HG03135 (cell line): Measurements from ENCODE around the gene TSNAXIP1.
"Not testable (repeated sequence)": the region's sequence is repeated elsewhere in the genome, so short reads cannot be mapped to it uniquely, and the experiment has no call there.

ENCODE experiments used
- ATAC-seq: cut with Tn5 transposase; IDR thresholded peaks from one replicate; pipeline ENCODE4 v1.9.1; 2021; ENCODE audit warnings: mild to moderate bottlenecking, moderate library complexity; ENCODE audit not compliant: unreplicated experiment

TSNAXIP1 gene

DNA sequence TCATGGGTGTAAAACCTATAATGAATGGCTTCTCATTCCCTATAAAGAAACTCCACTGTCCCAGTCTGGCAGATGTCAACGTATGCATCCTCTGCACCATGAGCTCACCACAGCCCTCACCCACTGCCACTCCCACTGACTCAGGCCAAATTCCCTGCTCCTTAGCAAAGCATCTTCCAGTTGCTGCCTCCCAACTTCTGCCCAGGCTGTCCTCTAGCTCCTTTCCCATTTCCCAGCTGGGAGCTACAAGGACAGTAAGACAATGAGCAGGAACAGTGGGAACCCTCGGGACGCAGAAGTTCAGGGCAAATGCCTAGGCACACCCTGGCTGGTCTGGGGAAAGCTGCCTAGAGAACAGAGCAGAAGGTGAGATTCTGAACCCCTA lies 26.3 kb downstream of the TSNAXIP1 start:
- ATAC-seq, result no peak

GRCh38 chr16:67833415-67834241 lies 26.9 kb downstream of the TSNAXIP1 start:
- peak; percentile 93 for ATAC-seq

DNA sequence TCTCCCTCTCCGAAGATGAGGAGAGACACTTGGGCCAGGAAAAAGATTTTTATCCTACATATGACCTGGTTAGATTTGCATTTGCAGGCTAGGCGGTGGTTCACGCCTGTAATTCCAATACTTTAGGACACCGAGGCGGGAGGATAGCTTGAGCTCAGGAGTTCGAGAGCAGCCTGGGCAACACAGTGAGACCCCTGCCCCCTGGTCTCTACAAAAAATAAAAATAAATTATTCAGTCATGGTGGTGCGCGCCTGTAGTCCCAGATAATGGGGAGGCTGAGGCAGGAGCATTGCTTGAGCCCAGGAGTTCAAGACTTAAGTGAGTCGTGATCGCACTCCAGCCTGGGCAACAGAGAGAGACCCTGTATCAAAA lies 27.5 kb downstream of the TSNAXIP1 start:
- no peak for ATAC-seq

DNA sequence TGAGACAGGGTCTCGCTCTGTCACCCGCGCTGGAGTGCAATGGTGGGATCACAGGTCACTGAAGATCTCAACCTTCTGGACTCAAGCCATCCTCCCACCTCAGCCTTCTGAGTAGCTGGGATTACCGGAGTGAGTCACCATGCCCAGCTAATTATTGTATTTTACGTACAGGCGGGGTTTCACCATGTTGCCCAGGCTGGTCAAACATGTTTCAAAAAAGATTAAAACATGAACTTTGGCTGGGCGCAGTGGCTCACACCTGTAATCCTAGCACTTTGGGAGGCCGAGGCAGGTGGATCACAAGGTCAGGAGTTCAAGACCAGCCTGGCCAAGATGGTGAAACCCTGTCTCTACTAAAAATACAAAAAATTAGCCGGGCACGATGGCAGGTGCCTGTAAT lies 30.5 kb downstream of the TSNAXIP1 start:
- not testable (repeated sequence) for ATAC-seq

DNA sequence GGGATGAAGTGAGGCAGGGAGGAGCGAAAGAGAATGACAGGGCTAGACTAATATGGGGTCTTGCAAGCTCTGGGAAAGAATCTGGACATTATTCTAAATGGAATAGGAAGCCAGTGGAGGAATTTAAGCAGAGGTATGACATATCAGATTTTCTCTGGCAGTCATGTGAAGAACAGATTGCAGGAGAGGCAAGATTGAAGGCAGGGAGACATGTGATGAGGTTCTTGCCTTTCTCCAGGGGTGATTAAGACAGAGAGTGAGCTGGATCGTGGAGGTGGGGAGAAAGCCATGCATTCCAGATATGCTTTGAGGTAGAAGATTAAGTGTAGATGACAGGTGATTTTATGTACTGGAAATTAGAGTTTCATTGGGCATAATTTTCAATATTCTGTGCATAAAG lies 31.1 kb downstream of the TSNAXIP1 start:
- ATAC-seq, result no peak

DNA sequence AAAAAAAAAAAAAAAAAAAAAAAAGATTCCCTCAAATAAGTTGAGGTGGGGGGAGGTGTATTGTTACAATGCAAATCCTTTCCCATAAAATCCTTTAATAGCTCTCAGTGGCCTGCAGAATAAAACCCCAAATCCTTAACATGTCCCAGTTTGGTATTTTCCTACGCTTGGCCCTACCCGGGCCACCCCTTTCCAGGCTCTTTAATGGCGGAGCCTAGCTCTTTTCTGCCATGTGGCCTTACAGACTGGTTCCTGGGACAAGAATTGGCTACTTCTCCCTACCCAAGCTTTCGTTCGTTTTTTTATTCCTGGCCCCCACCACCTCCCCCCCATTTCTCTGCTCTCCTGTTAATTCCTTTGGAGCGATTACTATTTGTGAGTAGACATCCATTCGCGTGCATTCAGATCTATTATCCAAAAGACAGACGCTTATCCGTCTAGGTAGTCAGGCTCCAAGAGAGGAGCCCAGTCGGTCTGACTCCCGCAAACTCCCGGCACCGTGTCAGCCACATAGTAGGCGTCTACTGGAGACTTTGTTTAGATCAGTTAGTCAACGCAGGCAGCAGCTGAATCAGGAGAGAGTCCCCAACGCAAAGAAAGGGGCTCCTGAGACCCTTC lies 34.6 kb downstream of the TSNAXIP1 start:
- no peak for ATAC-seq

GRCh38 chr16:67841816-67842508 lies 35.3 kb downstream of the TSNAXIP1 start, which contains the start of gene THAP11:
Gene THAP11, plus strand, starts transcription at chr16:67842320. Its CDS starts 235 bp downstream, at chr16:67842555.
- ATAC-seq, result peak; percentile 39

GRCh38 chr16:67842509-67843342 lies 36.0 kb downstream of the TSNAXIP1 start:
- ATAC-seq, result peak; percentile 5

- ATAC-seq, result no peak
Observed at GRCh38 chr16:67843343-67843765, 36.7 kb downstream of the TSNAXIP1 start.

GRCh38 chr16:67844497-67844896 lies 37.8 kb downstream of the TSNAXIP1 start:
- no peak for ATAC-seq

- no peak for ATAC-seq
Observed at GRCh38 chr16:67845291-67846062, 38.8 kb downstream of the TSNAXIP1 start.

DNA sequence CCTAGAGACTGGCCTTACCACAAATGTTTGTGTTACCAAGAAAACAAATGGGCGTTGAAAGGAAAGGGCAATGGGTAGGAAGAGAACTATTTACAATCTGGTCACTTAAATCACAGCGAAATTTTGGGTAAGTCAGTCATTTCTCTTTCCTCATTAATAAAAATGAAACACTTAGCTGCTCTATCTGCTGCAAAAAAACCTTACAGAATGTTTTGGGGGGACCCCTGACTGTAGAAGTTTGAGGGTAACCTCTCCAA lies 39.3 kb downstream of the TSNAXIP1 start:
- no peak for ATAC-seq

- ATAC-seq, result peak; percentile 50
Observed at GRCh38 chr16:67846320-67847063, 39.8 kb downstream of the TSNAXIP1 start, which contains the start of gene NUTF2. Gene NUTF2, plus strand, starts transcription at chr16:67846933. Its CDS starts 18,198 bp downstream, at chr16:67865131.

DNA sequence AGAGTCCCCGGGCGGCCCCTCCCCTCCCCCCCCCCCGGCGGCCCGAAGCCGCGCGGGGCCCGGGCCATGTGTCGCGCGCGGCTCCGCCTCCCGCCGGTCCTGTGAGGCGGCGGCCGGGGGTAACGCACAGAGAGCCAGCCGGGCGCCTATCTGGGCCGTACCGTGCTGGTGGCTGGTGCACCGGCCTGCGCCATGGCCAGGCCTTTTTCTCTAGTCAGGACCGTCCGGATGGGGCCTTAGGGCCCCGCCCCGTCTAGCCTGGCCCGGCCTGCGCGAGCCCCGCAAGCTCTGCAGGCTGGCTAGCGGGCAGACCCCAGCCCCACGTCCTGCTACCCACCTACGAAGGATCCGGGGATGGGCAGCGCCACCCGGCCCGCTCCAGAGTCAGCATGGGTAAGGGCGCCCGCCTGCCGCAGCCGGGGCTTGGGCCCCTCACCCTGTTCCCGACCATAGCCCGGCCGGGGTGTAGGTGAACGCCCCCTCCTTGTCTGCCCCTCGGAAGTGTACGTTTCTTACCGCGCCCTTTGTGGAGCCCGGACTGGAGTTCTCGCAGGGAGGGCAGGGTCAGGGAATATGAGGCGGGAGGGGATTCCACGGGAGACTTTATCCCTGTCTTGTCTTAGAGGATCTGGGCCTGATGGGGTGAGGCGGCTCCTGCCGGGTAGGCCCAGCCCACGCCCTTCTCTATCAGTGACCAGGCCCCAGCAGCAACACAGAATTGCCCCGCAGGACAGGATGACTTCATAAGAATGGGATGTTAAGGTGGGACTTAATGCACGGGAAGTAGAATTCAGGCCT lies 40.6 kb downstream of the TSNAXIP1 start, which contains the start of gene CENPT:
Gene CENPT (minus strand): TSS at position 630 of the 798 bp plus-strand sequence. CDS start 13,834 bp downstream, outside the sequence.
- ATAC-seq, result peak; percentile 41

DNA sequence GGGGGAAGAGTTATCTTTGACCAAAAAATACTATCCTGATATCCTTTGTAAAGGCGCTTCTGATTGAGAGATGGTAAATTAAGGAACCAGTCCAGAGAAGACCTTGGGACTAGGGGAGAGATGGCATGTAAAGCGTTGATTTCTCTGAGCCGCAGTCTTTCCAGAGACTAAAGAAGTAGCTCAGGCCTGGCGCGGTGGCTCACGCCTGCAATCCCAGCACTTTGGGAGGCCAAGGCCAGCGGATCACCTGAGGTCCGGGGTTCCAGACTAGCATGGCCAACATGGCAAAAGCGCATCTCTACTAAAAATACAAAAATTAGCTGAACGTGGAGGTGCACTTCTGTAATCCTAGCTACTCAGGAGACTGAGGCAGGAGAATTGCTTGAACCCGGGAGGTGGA lies 41.4 kb downstream of the TSNAXIP1 start:
- ATAC-seq, result no peak

DNA sequence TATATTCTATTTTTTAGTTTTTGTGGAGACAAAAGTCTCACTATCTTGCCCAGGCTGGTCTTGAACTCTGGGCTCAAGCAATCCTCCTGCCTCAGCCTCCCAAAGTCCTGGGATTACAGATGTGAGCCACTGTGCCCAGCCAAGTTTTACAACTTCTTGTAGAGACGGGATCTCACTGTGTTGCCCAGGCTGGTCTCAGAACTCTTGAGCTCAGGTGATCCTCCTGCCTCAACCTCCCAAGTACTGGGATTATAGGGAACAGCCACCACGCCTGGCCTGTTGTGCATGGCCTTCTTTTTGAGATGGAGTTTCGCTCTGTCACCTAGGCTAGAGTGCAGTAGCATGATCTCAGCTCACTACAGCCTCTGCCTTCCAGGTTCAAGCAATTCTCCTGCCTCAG lies 47.0 kb downstream of the TSNAXIP1 start:
- no peak for ATAC-seq

DNA sequence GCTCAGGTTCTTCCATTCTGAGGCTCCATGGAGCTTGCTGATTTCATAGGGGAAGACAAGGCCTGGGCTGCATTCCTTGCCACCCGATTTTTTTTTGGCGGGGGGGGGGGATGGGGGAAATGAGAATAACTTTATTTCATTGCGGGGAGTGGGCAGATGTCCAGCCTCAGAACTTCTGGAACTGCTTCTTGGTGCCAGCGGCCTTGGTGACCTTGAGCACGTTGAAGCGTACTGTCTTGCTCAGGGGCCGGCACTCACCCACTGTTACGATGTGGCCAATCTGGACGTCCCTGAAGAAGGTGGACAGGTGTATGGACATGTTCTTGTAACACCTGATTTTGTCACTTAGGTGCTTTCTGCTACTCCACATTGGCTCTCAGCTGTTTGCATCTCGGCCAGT lies 49.1 kb downstream of the TSNAXIP1 start:
- ATAC-seq, result no peak

GRCh38 chr16:67856927-67857546 lies 50.3 kb downstream of the TSNAXIP1 start:
- ATAC-seq, result no peak
